ENCODE results near the gene SYCE3.

SYCE3 gene

DNA sequence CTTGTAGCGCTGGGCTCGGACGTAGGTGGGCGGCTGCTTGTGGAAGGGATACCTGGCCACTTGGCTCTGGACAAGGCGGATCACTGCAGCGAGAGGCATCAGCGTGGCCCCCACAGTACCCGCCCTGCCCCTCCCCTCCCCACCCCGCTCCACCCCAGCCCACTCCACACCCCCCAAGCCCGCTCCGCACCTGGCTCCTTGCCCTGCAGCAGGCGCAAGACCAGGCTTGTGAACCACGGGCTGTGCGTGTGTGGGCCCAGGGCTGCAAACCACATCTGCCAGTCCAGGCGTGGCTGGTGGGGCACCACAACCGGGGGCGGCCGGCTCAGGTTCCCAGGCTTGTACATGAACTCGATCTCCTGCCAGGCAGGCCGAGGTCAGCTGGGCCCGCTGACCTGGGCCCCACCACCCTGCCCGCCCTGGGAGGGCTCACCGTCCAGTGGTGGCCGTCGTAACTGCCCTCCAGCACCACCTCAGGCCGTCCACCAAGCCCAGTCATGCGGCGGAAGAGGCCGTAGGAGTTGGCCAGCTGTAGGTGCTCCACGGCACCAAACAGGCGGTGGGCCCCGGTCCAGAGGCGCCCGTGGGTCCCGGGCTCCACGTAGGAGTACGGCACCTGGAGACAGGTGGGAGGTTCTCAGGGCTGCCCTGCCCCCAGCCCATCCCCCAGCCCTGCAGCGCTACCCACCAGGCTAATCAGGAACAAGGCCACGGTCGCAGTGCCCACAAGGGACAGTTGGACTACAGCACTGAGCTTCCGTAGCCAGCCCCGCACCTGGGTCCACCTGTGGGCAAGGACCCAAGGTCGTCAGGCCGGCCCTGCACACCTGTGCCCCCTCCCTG, 58.1 kb downstream of the SYCE3 start (continued):
- TF ChIP-seq ZBTB8A (tag by site-specific recombination; IDR thresholded peaks at IDR 0.05) (0 out of 2 replicates have a peak, but pooled peaks have one; percentile 6), ZBTB21 (tag by site-specific recombination; IDR thresholded peaks at IDR 0.05) (no peak)
- TF ChIP-seq, protein P1, sequence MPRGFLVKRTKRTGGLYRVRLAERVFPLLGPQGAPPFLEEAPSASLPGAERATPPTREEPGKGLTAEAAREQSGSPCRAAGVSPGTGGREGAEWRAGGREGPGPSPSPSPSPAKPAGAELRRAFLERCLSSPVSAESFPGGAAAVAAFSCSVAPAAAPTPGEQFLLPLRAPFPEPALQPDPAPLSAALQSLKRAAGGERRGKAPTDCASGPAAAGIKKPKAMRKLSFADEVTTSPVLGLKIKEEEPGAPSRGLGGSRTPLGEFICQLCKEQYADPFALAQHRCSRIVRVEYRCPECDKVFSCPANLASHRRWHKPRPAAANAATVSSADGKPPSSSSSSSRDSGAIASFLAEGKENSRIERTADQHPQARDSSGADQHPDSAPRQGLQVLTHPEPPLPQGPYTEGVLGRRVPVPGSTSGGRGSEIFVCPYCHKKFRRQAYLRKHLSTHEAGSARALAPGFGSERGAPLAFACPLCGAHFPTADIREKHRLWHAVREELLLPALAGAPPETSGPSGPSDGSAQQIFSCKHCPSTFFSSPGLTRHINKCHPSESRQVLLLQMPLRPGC (tag by site-specific recombination; IDR thresholded peaks at IDR 0.05), result no peak

- Histone ChIP-seq H3K9me3 (ENCODE audit: control insufficient read depth, insufficient read depth, low read depth, low read length) (no peaks in the 10 kb centered on the region), H3K4me1 (ENCODE audit: control insufficient read depth, insufficient read depth, low read length) (peaks cover 3% of the 10 kb centered on the region), H3K27ac (ENCODE audit: extremely low read depth, low read depth, low read length) (no peak overlapping the region), H3K4me3 (ENCODE audit: low read depth, low read length) (no peak overlapping the region), H3K36me3 (ENCODE audit: control insufficient read depth in 2 of 2, insufficient read depth in 1 of 2, low read length in 2 of 2) (peaks cover 0 to 37% of the 10 kb centered on the region in 2 experiments; a peak in 1 of 3 replicates)
- ChIA-PET POLR2A (interaction anchor here (3.3 kb wide), 1 partner anchor 22 kb away, joined by 12 read pairs; the partner anchor contains the start of gene SCO2), CTCF (no interaction called here)
- TF ChIP-seq, protein P2, sequence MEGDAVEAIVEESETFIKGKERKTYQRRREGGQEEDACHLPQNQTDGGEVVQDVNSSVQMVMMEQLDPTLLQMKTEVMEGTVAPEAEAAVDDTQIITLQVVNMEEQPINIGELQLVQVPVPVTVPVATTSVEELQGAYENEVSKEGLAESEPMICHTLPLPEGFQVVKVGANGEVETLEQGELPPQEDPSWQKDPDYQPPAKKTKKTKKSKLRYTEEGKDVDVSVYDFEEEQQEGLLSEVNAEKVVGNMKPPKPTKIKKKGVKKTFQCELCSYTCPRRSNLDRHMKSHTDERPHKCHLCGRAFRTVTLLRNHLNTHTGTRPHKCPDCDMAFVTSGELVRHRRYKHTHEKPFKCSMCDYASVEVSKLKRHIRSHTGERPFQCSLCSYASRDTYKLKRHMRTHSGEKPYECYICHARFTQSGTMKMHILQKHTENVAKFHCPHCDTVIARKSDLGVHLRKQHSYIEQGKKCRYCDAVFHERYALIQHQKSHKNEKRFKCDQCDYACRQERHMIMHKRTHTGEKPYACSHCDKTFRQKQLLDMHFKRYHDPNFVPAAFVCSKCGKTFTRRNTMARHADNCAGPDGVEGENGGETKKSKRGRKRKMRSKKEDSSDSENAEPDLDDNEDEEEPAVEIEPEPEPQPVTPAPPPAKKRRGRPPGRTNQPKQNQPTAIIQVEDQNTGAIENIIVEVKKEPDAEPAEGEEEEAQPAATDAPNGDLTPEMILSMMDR (tag by site-specific recombination; IDR thresholded peaks at IDR 0.05), result 0 out of 2 replicates have a peak, but pooled peaks have one; percentile 24
- no peak for TF ChIP-seq ZNF670 (tag by site-specific recombination; IDR thresholded peaks at IDR 0.05; ENCODE audit: low read depth)
These were observed 59.1 kb downstream of the SYCE3 start for GRCh38 chr22:50503475-50504145.

- Histone ChIP-seq H3K4me3 (ENCODE audit: low read depth, low read length) (no peak overlapping the region), H3K36me3 (ENCODE audit: control insufficient read depth in 2 of 2, insufficient read depth in 1 of 2, low read length in 2 of 2) (peaks cover 0 to 37% of the 10 kb centered on the region in 2 experiments; a peak in 1 of 3 replicates), H3K27ac (ENCODE audit: extremely low read depth, low read depth, low read length) (no peak overlapping the region), H3K9me3 (ENCODE audit: control insufficient read depth, insufficient read depth, low read depth, low read length) (no peaks in the 10 kb centered on the region), H3K4me1 (ENCODE audit: control insufficient read depth, insufficient read depth, low read length) (peaks cover 3% of the 10 kb centered on the region)
- POLR2A ChIA-PET, result interaction anchor here (0.8 to 3.3 kb wide), 2 partner anchors 20 to 23 kb away, joined by 3 to 12 read pairs; partner anchors contain the start of gene SCO2
- CTCF ChIA-PET, result interaction anchor here (0.6 to 1.1 kb wide), 2 partner anchors 23 to 64 kb away, joined by 3 to 5 read pairs; partner anchors contain the start of gene SCO2
- TF ChIP-seq SP3 (tag by site-specific recombination; IDR thresholded peaks at IDR 0.05) (no peak), SP2 (tag by site-specific recombination; IDR thresholded peaks at IDR 0.05) (no peak), ZNF777 (tag by site-specific recombination; IDR thresholded peaks at IDR 0.05; ENCODE audit: borderline replicate concordance) (no peak), ZNF175 (tag by site-specific recombination; IDR thresholded peaks at IDR 0.05) (no peak), ZBTB1 (tag by site-specific recombination; IDR thresholded peaks at IDR 0.05) (no peak), ZNF266 (tag by site-specific recombination; IDR thresholded peaks at IDR 0.05; ENCODE audit: low read depth) (no peak), ZNF157 (tag by site-specific recombination; IDR thresholded peaks at IDR 0.05) (no peak), GLI4 (tag by site-specific recombination; IDR thresholded peaks at IDR 0.05) (no peak), ZNF518A (tag by site-specific recombination; conservative IDR thresholded peaks at IDR 0.05; ENCODE audit: low read depth) (no peak), ZNF311 (tag by site-specific recombination; IDR thresholded peaks at IDR 0.05; ENCODE audit: borderline replicate concordance) (no peak), ZNF560 (tag by site-specific recombination; IDR thresholded peaks at IDR 0.05; ENCODE audit: borderline replicate concordance) (no peak)
- TF ChIP-seq, protein P3, sequence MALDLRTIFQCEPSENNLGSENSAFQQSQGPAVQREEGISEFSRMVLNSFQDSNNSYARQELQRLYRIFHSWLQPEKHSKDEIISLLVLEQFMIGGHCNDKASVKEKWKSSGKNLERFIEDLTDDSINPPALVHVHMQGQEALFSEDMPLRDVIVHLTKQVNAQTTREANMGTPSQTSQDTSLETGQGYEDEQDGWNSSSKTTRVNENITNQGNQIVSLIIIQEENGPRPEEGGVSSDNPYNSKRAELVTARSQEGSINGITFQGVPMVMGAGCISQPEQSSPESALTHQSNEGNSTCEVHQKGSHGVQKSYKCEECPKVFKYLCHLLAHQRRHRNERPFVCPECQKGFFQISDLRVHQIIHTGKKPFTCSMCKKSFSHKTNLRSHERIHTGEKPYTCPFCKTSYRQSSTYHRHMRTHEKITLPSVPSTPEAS (tag by site-specific recombination; IDR thresholded peaks at IDR 0.05), result no peak
These were observed 59.9 kb downstream of the SYCE3 start for GRCh38 chr22:50502628-50503474.
